Measurements from ENCODE around the gene KCTD17.

DNA sequence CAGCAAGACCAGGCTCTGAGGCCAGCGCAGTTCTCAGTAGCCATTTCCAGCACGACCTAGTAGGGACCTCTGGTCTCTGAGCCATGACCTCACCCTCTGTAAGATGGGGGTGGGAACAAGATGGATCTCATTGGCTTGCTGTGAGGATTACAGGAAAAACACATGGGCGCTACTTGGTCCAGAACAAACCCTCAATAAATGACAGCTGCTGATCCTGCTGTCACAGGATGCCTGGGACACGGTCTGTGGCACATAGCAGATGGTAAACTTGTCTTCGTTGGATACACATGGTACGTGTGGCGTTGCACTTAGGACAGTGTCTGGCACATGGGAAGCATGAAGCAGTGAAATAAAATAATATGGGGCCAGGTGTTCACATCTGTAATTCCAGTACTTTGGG lies 4.5 kb upstream of the KCTD17 start:
- TF ChIP-seq, protein P1, sequence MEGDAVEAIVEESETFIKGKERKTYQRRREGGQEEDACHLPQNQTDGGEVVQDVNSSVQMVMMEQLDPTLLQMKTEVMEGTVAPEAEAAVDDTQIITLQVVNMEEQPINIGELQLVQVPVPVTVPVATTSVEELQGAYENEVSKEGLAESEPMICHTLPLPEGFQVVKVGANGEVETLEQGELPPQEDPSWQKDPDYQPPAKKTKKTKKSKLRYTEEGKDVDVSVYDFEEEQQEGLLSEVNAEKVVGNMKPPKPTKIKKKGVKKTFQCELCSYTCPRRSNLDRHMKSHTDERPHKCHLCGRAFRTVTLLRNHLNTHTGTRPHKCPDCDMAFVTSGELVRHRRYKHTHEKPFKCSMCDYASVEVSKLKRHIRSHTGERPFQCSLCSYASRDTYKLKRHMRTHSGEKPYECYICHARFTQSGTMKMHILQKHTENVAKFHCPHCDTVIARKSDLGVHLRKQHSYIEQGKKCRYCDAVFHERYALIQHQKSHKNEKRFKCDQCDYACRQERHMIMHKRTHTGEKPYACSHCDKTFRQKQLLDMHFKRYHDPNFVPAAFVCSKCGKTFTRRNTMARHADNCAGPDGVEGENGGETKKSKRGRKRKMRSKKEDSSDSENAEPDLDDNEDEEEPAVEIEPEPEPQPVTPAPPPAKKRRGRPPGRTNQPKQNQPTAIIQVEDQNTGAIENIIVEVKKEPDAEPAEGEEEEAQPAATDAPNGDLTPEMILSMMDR (conservative IDR thresholded peaks at IDR 0.05; ENCODE audit: low read depth, low read length), result no peak
- TF ChIP-seq, protein P2, sequence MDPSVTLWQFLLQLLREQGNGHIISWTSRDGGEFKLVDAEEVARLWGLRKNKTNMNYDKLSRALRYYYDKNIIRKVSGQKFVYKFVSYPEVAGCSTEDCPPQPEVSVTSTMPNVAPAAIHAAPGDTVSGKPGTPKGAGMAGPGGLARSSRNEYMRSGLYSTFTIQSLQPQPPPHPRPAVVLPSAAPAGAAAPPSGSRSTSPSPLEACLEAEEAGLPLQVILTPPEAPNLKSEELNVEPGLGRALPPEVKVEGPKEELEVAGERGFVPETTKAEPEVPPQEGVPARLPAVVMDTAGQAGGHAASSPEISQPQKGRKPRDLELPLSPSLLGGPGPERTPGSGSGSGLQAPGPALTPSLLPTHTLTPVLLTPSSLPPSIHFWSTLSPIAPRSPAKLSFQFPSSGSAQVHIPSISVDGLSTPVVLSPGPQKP (IDR thresholded peaks at IDR 0.05; ENCODE audit: borderline replicate concordance, low read depth, low read length), result no peak
- TF ChIP-seq MAZ (IDR thresholded peaks at IDR 0.05; ENCODE audit: borderline replicate concordance, low read depth, low read length), result no peak
- TF ChIP-seq, protein P3, sequence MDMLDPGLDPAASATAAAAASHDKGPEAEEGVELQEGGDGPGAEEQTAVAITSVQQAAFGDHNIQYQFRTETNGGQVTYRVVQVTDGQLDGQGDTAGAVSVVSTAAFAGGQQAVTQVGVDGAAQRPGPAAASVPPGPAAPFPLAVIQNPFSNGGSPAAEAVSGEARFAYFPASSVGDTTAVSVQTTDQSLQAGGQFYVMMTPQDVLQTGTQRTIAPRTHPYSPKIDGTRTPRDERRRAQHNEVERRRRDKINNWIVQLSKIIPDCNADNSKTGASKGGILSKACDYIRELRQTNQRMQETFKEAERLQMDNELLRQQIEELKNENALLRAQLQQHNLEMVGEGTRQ (IDR thresholded peaks at IDR 0.05; ENCODE audit: low read depth, low read length), result no peak
- no peak for TF ChIP-seq POLR2A (IDR thresholded peaks at IDR 0.05; ENCODE audit: low read depth, low read length)
- no peak for TF ChIP-seq CEBPB (IDR thresholded peaks at IDR 0.05; ENCODE audit: low read depth, low read length)
- TF ChIP-seq BHLHE40 (IDR thresholded peaks at IDR 0.05; ENCODE audit: low read depth, low read length), result no peak
- no peak for TF ChIP-seq RFX5 (IDR thresholded peaks at IDR 0.05; ENCODE audit: low read depth, low read length)
- TF ChIP-seq RCOR1 (IDR thresholded peaks at IDR 0.05; ENCODE audit: insufficient replicate concordance, low read length), result no peak
- TF ChIP-seq MXI1 (IDR thresholded peaks at IDR 0.05; ENCODE audit: borderline replicate concordance, low read depth, low read length), result no peak
- TF ChIP-seq RAD21 (IDR thresholded peaks at IDR 0.05; ENCODE audit: low read length), result no peak
- TF ChIP-seq FOS (IDR thresholded peaks at IDR 0.05; ENCODE audit: low read depth, low read length), result no peak

Data from IMR-90 (cell line).